ENCODE data around the gene NT5C3B. TPM values are rescaled to one million over a fixed set of nuclear protein-coding genes. Genes with fewer than 3 reads are reported as not detected.
A peak's percentile ranks its signal among the peaks of the same experiment; 100 is the strongest.

NT5C3B gene
- total and polyA plus RNA-seq, 12 donors, result 36.2 to 121 (median 50.7) TPM

DNA sequence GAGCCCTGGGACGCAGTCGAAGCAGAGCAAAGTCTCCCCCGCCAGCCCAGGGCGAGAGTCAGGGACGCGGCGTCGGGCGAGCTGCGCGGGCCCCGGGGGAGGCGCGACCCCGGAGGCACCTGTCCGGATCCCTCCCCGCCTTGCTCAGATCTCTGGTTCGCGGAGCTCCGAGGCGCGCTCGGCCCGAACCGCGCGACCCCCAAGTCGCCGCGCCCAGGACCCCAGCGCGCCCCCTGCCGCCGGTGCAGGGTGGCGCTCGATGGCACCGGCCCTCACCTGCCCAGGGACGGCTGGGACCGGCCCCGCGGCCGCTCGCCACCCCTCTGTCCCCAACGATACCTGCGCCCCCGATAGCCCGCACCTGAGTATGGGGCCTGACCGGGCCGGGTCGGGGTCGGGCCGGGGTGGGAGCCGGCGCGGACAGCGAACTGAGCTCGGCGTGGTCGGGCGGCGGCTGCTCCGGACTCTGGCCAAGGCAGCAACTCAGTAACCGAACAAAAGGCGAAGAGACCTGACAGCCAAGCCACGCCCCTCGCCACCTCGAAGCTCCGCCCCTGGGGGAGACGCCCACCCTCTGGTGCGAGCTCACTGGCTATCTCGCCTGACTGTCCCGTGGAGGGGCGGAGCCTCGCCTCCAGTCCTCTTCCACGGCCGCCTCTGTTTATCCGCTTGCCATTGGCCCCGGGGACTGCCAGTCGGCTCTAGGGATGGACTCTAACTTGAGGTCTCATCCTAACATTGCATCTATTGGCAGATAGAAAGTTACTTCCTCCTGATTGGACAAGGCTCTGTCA is 49.6 kb downstream of the NT5C3B start, which contains the start of gene JUP:
TSS of gene JUP (minus strand) at position 485 of the 794 bp plus-strand sequence. CDS start 14,857 bp downstream, outside the sequence.
- peak within 1 kb of the TSS in 3 of 4 donors; percentile 28 to 65 (median 65) for H3K4me3 ChIP-seq
- intact Hi-C loops (cut with DNase I), result no loop called here
- TF ChIP-seq POLR2A (IDR thresholded peaks at IDR 0.05), result peak; percentile 91 to 94
- TF ChIP-seq, protein P1, sequence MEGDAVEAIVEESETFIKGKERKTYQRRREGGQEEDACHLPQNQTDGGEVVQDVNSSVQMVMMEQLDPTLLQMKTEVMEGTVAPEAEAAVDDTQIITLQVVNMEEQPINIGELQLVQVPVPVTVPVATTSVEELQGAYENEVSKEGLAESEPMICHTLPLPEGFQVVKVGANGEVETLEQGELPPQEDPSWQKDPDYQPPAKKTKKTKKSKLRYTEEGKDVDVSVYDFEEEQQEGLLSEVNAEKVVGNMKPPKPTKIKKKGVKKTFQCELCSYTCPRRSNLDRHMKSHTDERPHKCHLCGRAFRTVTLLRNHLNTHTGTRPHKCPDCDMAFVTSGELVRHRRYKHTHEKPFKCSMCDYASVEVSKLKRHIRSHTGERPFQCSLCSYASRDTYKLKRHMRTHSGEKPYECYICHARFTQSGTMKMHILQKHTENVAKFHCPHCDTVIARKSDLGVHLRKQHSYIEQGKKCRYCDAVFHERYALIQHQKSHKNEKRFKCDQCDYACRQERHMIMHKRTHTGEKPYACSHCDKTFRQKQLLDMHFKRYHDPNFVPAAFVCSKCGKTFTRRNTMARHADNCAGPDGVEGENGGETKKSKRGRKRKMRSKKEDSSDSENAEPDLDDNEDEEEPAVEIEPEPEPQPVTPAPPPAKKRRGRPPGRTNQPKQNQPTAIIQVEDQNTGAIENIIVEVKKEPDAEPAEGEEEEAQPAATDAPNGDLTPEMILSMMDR (IDR thresholded peaks at IDR 0.05), result peak in 4 of 6 experiments; percentile 28 to 65 (median 58)
- peak within 1 kb of the TSS in 4 of 5 donors; percentile 9 to 79 (median 58) for H3K27ac ChIP-seq
- 0 to 3% (median 0%) methylated on average over 5 to 79 of the region's 79 CpGs for WGBS, 4 donors
- no peaks in the 10 kb centered on the region for H3K36me3 ChIP-seq (replicated peaks in 1 of 2)
- peaks cover 0 to 34% of the 10 kb centered on the region in 2 donors for H3K4me1 ChIP-seq (replicated peaks in 1 of 2)
- H3K9me3 ChIP-seq (replicated peaks in 1 of 3), result no peaks in the 10 kb centered on the region
- H3K27me3 ChIP-seq, result no peaks in the 10 kb centered on the region
- peak; percentile 99 to 100 (median 100) for DNase-seq

DNA sequence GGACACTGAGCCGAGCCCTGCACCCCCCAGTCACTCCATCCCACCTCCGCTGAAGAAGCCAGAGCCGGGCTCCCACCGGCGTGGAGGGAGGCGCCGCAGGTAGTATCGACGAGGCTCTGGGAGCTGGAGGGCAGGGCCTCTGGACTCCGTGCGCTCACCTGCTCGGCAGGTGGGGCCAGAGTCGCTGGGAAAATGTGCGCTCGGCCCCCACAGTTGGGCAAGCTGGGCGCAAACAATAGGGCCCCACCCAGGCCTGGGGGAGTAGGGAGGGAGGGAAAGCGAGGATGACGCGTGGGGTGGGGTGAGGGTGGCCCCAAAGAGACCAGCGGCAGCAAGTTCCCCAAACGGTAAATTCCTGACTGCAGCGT is 50.2 kb downstream of the NT5C3B start:
- DNase-seq, result no peak
- Histone ChIP-seq H3K36me3 (replicated peaks in 1 of 2) (no peaks in the 10 kb centered on the region), H3K27ac (peak overlapping the region in 4 of 5 donors; percentile 9 to 79 (median 58)), H3K4me1 (replicated peaks in 1 of 2) (peaks cover 0 to 36% of the 10 kb centered on the region in 2 donors), H3K27me3 (no peaks in the 10 kb centered on the region), H3K9me3 (replicated peaks in 1 of 3) (no peaks in the 10 kb centered on the region), H3K4me3 (peak overlapping the region in 3 of 4 donors; percentile 28 to 65 (median 65))
- intact Hi-C loops (cut with DNase I), result no loop called here
- TF ChIP-seq, protein P1 (IDR thresholded peaks at IDR 0.05), result no peak
- no peak for TF ChIP-seq POLR2A (IDR thresholded peaks at IDR 0.05)
- 3 to 8% (median 4%) methylated on average over 8 to 22 of the region's 22 CpGs for WGBS, 4 donors

DNA sequence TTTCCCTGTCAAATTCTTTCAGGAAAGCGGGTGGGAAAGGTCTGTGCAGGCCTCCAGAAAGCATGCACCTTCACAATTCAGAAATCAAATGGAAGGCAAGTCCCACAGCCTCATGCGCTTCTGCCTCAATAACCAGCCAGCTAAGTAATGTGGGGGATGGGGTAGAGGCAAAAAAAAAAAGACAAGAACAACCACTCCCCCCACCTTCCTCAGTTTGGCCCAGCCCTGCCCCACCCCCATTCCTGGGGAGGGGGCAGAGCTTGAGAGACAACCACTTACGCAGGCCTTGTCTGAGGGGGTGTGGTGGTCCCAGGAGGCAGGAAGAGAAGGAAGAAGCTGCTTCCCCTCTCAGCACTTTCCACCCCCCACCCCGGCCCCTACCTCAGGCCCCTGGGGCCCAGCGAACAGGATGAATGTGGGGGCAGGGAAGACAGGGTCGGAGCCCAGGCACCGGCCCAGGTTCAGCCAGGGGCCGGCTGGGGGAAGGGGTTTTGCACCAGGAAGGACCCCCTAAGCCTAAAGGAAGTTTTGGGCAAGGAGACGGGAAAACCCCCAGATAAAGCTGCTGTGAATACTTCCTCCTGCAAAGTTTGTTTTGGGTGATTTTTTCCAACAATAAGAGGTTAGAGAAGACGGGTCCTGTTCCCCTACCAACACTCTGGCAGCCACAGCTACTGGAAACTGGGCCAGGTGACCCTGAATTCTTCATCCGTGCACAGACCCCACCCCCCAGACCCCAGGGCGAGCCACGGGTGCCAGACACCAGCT is 50.8 kb downstream of the NT5C3B start:
- Histone ChIP-seq H3K27me3 (no peaks in the 10 kb centered on the region), H3K4me1 (replicated peaks in 1 of 2) (peaks cover 0 to 36% of the 10 kb centered on the region in 2 donors), H3K9me3 (replicated peaks in 1 of 3) (no peaks in the 10 kb centered on the region), H3K36me3 (replicated peaks in 1 of 2) (no peaks in the 10 kb centered on the region), H3K27ac (peak overlapping the region in 4 of 5 donors; percentile 9 to 79 (median 58)), H3K4me3 (peak overlapping the region in 3 of 4 donors; percentile 28 to 65 (median 65))
- peak in 2 of 7 donors; percentile 15 to 30 for DNase-seq
- no peak for TF ChIP-seq POLR2A (IDR thresholded peaks at IDR 0.05)
- TF ChIP-seq, protein P1 (IDR thresholded peaks at IDR 0.05), result no peak
- WGBS, 4 donors, result 21 to 37% (median 34%) methylated on average over 5 to 13 of the region's 13 CpGs
- intact Hi-C loops (cut with DNase I), result no loop called here

DNA sequence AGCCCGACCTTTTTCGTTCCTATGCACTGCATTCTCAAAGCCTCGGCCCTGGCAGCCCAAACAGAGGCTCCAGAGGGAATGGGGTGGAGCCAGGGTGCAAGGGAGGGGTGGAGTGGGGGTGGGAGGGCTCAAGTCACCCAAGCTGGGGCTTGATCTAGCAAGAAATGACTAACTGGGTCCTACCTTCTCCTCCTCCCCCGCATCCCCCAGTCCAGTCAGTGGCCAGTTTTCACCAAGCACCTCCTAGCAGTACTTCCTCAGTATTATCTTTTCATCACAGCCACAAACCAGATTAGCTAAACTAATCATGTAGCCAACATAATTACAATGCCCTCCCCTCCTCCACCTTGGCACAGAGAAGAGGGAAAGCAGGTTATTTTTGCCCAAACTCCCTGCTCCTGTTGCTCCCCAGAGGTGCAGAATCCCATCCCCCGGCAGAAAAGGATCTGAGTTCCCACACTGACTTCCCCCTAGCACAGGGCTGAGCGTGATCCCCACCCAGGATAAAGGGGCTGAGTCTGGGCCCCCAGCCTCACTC is 51.8 kb downstream of the NT5C3B start:
- H3K27ac ChIP-seq, result peak overlapping the region in 2 of 5 donors; percentile 8 to 79

More for the DNA sequence above, 51.8 kb downstream of the NT5C3B start:
- H3K36me3 ChIP-seq (replicated peaks in 1 of 2), result no peaks in the 10 kb centered on the region
- intact Hi-C loops (cut with DNase I), result no loop called here
- no peak for TF ChIP-seq POLR2A (IDR thresholded peaks at IDR 0.05)
- TF ChIP-seq, protein P1 (IDR thresholded peaks at IDR 0.05), result no peak
- H3K9me3 ChIP-seq (replicated peaks in 1 of 3), result no peaks in the 10 kb centered on the region
- peak overlapping the region in 1 of 4 donors; percentile 65 for H3K4me3 ChIP-seq
- no peaks in the 10 kb centered on the region for H3K27me3 ChIP-seq
- DNase-seq, result peak in 1 of 7 donors; percentile 14
- H3K4me1 ChIP-seq (replicated peaks in 1 of 2), result peaks cover 0 to 36% of the 10 kb centered on the region in 2 donors
- 49 to 64% (median 56%) methylated on average over 6 of the region's 6 CpGs for WGBS, 4 donors
